DOHH2 (cell line): ENCODE data around the gene RSRP1.

Experiments used
- H3F3A ChIP-seq: fragments of 200-600 bp; sonication (generic), shearing (Covaris generic); 2 replicates; pipeline ENCODE4 v1.6.0; 2016; ENCODE audit warnings: antibody characterized with exemption, mild to moderate bottlenecking; ENCODE audit not compliant: control insufficient read depth, insufficient read depth
- H3K27ac ChIP-seq: fragments of 200-600 bp; sonication (generic); 2 replicates; pipeline ENCODE4 v1.5.1; 2014; ENCODE audit warnings: low read depth, mild to moderate bottlenecking, low read length, moderate library complexity
- H3K27me3 ChIP-seq: fragments of 200-600 bp; sonication (generic); 2 replicates; pipeline ENCODE4 v1.6.1; 2014; ENCODE audit warnings: mild to moderate bottlenecking, low read length, mixed read lengths; ENCODE audit not compliant: control insufficient read depth
- H3K36me3 ChIP-seq: fragments of 200-600 bp; sonication (generic); 2 replicates; pipeline ENCODE4 v1.6.1; 2014; ENCODE audit warnings: mild to moderate bottlenecking, low read length, moderate library complexity, mixed read lengths; ENCODE audit not compliant: control insufficient read depth
- H3K4me1 ChIP-seq: fragments of 200-600 bp; sonication (generic); 2 replicates; pipeline ENCODE4 v1.6.1; 2014; ENCODE audit warnings: mild to moderate bottlenecking, low read length, mixed read lengths; ENCODE audit not compliant: control insufficient read depth
- H3K4me2 ChIP-seq: fragments of 200-600 bp; sonication (generic); 2 replicates; pipeline ENCODE4 v1.6.0; 2014; ENCODE audit warnings: mild to moderate bottlenecking, low read length, moderate library complexity
- H3K4me3 ChIP-seq: fragments of 200-600 bp; sonication (generic); 2 replicates; pipeline ENCODE4 v1.5.1; 2014; ENCODE audit warnings: mild to moderate bottlenecking, low read length, mixed read lengths
- H3K79me2 ChIP-seq: fragments of 200-600 bp; sonication (generic); 2 replicates; pipeline ENCODE4 v1.6.1; 2014; ENCODE audit warnings: mild to moderate bottlenecking, low read length, mixed read lengths; ENCODE audit not compliant: control insufficient read depth
- H3K9me2 ChIP-seq: fragments of 200-600 bp; sonication (generic); replicated peaks from 2 replicates; pipeline ENCODE4 v1.6.1; 2014; ENCODE audit warnings: mild to moderate bottlenecking, low read length, mixed read lengths; ENCODE audit not compliant: control insufficient read depth
- H3K9me3 ChIP-seq: fragments of 200-600 bp; sonication (generic); 2 replicates; pipeline ENCODE4 v1.6.1; 2014; ENCODE audit warnings: antibody characterized with exemption, low read length, mixed read lengths; ENCODE audit not compliant: control insufficient read depth, insufficient read depth
- H4K20me1 ChIP-seq: fragments of 200-600 bp; sonication (generic); 2 replicates; pipeline ENCODE4 v1.6.0; 2014; ENCODE audit warnings: low read depth, mild to moderate bottlenecking, antibody characterized with exemption, low read length, moderate library complexity; ENCODE audit not compliant: control insufficient read depth, insufficient read depth
- EZH2phosphoT487 ChIP-seq: fragments of 200-600 bp; sonication (generic); IDR thresholded peaks from 2 replicates; pipeline ENCODE4 v1.6.1; 2017; ENCODE audit warnings: borderline replicate concordance, mild to moderate bottlenecking, antibody characterized with exemption, low read length, moderate library complexity, mixed read lengths
- TF ChIP-seq, protein P1 (sequence below): fragments of 200-600 bp; sonication (generic); IDR thresholded peaks from one replicate; pipeline ENCODE4 v1.5.1; 2014; ENCODE audit warnings: antibody characterized with exemption, mild to moderate bottlenecking, low read depth, low read length; ENCODE audit not compliant: poor library complexity, severe bottlenecking

The RSRP1 gene

GRCh38 chr1:25199819-25200620 is 47.2 kb downstream of the RSRP1 start:
- H3K9me3 ChIP-seq, result no peaks in the 10 kb centered on the region
- H4K20me1 ChIP-seq, result no peaks in the 10 kb centered on the region
- no peak overlapping the region for H3K4me2 ChIP-seq
- H3F3A ChIP-seq, result no peaks in the 10 kb centered on the region
- H3K4me1 ChIP-seq, result no peaks in the 10 kb centered on the region
- H3K9me2 ChIP-seq, result no peaks in the 10 kb centered on the region
- no peaks in the 10 kb centered on the region for H3K79me2 ChIP-seq
- H3K4me3 ChIP-seq, result no peak overlapping the region
- no peak overlapping the region for H3K27ac ChIP-seq
- TF ChIP-seq, protein P1, sequence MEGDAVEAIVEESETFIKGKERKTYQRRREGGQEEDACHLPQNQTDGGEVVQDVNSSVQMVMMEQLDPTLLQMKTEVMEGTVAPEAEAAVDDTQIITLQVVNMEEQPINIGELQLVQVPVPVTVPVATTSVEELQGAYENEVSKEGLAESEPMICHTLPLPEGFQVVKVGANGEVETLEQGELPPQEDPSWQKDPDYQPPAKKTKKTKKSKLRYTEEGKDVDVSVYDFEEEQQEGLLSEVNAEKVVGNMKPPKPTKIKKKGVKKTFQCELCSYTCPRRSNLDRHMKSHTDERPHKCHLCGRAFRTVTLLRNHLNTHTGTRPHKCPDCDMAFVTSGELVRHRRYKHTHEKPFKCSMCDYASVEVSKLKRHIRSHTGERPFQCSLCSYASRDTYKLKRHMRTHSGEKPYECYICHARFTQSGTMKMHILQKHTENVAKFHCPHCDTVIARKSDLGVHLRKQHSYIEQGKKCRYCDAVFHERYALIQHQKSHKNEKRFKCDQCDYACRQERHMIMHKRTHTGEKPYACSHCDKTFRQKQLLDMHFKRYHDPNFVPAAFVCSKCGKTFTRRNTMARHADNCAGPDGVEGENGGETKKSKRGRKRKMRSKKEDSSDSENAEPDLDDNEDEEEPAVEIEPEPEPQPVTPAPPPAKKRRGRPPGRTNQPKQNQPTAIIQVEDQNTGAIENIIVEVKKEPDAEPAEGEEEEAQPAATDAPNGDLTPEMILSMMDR, result no peak
- no peak for TF ChIP-seq EZH2phosphoT487
- no peaks in the 10 kb centered on the region for H3K36me3 ChIP-seq
- peaks cover 8% of the 10 kb centered on the region for H3K27me3 ChIP-seq

DNA sequence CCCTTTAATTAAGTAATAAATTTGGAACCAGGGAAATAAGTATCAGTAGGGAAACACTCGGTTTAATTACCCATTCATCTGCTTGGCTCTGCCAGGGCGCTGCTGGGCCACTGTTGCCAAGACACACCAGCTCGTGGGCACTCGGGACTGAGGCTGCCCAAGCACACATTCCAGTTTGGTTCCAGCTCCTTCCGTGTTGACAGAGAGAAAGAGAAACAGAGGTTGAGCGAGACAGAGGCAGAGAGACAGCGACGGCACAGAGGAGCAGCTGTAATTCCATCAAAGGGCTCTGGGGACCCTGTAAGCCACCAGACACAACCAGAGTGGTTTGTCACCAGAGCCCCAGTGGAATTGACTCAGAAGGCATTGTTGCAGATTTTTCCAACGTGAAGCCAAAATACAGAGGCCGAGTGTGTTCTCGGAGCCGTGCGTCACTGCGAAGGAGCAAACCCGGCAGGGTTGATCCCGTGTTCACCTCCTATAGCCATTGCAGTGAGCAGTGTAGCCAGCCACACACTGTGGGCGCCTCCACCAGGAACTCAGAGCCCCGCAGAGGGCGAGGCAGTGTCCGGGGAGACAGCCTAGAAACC is 48.5 kb downstream of the RSRP1 start:
- H3K9me2 ChIP-seq, result no peaks in the 10 kb centered on the region
- H3K27ac ChIP-seq, result no peak overlapping the region
- H3K27me3 ChIP-seq, result peaks cover 7% of the 10 kb centered on the region; the same call in 1 of the 2 replicates
- H3K4me2 ChIP-seq, result no peak overlapping the region
- TF ChIP-seq EZH2phosphoT487, result no peak
- TF ChIP-seq, protein P1, result no peak
- no peaks in the 10 kb centered on the region for H3K4me1 ChIP-seq
- no peaks in the 10 kb centered on the region for H4K20me1 ChIP-seq
- no peak overlapping the region for H3K4me3 ChIP-seq
- no peaks in the 10 kb centered on the region for H3K9me3 ChIP-seq
- H3K79me2 ChIP-seq, result no peaks in the 10 kb centered on the region
- no peaks in the 10 kb centered on the region for H3K36me3 ChIP-seq
- H3F3A ChIP-seq, result no peaks in the 10 kb centered on the region

GRCh38 chr1:25197982-25198662 is 49.1 kb downstream of the RSRP1 start:
- Histone ChIP-seq H3K27me3 (peaks cover 7% of the 10 kb centered on the region; the same call in 1 of the 2 replicates), H3K4me3 (no peak overlapping the region), H3K9me3 (no peaks in the 10 kb centered on the region), H3K27ac (no peak overlapping the region), H3K4me2 (no peak overlapping the region), H3K9me2 (no peaks in the 10 kb centered on the region), H3K4me1 (no peaks in the 10 kb centered on the region), H3F3A (no peaks in the 10 kb centered on the region), H4K20me1 (no peaks in the 10 kb centered on the region), H3K36me3 (no peaks in the 10 kb centered on the region), H3K79me2 (no peaks in the 10 kb centered on the region)
- TF ChIP-seq EZH2phosphoT487, result no peak
- TF ChIP-seq, protein P1, result no peak
